Measurements from ENCODE around the gene AOX1.
"Not testable (repeated sequence)": the region's sequence is repeated elsewhere in the genome, so short reads cannot be mapped to it uniquely, and the experiment has no call there.

The AOX1 gene

GRCh38 chr2:200713003-200713703, 127.3 kb downstream of the AOX1 start:
- no peaks in the 10 kb centered on the region for H3K27me3 Mint-ChIP-seq
- H3K4me1 Mint-ChIP-seq = peaks cover 45% of the 10 kb centered on the region
- DNase-seq = peak; percentile 91 to 97
- H3K9me3 Mint-ChIP-seq = peaks cover 0 to under 1% of the 10 kb centered on the region in 2 donors
- peak overlapping the region; percentile 72 to 74 for H3K4me3 Mint-ChIP-seq
- ATAC-seq = peak; percentile 98
- peak overlapping the region; percentile 97 to 99 for H3K27ac Mint-ChIP-seq

GRCh38 chr2:200713704-200714064, 127.9 kb downstream of the AOX1 start:
- peak overlapping the region; percentile 97 to 99 for H3K27ac Mint-ChIP-seq
- peak overlapping the region; percentile 72 to 74 for H3K4me3 Mint-ChIP-seq
- peaks cover 2 to 6% of the 10 kb centered on the region in 2 donors for H3K9me3 Mint-ChIP-seq
- DNase-seq (no peak), ATAC-seq (no peak)
- H3K4me1 Mint-ChIP-seq = peaks cover 45% of the 10 kb centered on the region
- peaks cover 5% of the 10 kb centered on the region for H3K27me3 Mint-ChIP-seq

DNA sequence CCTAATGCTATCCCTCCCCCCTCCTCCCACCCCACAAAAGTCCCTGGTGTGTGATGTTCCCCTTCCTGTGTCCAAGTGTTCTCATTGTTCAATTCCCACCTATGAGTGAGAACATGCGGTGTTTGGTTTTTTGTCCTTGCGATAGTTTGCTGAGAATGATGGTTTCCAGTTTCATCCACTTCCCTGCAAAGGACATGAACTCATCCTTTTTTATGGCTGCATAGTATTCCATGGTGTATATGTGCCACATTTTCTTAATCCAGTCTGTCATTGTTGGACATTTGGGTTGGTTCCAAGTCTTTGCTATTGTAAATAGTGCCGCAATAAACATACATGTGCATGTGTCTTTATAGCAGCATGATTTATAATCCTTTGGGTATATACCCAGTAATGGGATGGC, 129.2 kb downstream of the AOX1 start:
- not testable (repeated sequence) for DNase-seq, ATAC-seq, H3K4me3 Mint-ChIP-seq, H3K27ac Mint-ChIP-seq
- Mint-ChIP-seq H3K4me1 (peaks cover 43% of the 10 kb centered on the region), H3K9me3 (peaks cover 10 to 12% of the 10 kb centered on the region in 2 donors), H3K27me3 (peaks cover 11% of the 10 kb centered on the region)

GRCh38 chr2:200716386-200716785, 130.6 kb downstream of the AOX1 start:
- ATAC-seq = no peak

More at GRCh38 chr2:200716386-200716785, 130.6 kb downstream of the AOX1 start:
- no peak for DNase-seq
- H3K27me3 Mint-ChIP-seq = peaks cover 24% of the 10 kb centered on the region
- H3K9me3 Mint-ChIP-seq = peaks cover 14 to 15% of the 10 kb centered on the region in 2 donors
- no peak overlapping the region for H3K4me3 Mint-ChIP-seq
- H3K4me1 Mint-ChIP-seq = peaks cover 35% of the 10 kb centered on the region
- no peak overlapping the region for H3K27ac Mint-ChIP-seq

Measured in stimulated activated naive CD8-positive, alpha-beta T cell treated with anti-CD3 and anti-CD28 coated beads, Interleukin-15, amount 100 ng/mL, for 72 hours (primary cell).